ENCODE measurements around the gene NUDT4.
"Not testable (repeated sequence)": the region's sequence is repeated elsewhere in the genome, so short reads cannot be mapped to it uniquely, and the experiment has no call there.

Gene NUDT4

DNA sequence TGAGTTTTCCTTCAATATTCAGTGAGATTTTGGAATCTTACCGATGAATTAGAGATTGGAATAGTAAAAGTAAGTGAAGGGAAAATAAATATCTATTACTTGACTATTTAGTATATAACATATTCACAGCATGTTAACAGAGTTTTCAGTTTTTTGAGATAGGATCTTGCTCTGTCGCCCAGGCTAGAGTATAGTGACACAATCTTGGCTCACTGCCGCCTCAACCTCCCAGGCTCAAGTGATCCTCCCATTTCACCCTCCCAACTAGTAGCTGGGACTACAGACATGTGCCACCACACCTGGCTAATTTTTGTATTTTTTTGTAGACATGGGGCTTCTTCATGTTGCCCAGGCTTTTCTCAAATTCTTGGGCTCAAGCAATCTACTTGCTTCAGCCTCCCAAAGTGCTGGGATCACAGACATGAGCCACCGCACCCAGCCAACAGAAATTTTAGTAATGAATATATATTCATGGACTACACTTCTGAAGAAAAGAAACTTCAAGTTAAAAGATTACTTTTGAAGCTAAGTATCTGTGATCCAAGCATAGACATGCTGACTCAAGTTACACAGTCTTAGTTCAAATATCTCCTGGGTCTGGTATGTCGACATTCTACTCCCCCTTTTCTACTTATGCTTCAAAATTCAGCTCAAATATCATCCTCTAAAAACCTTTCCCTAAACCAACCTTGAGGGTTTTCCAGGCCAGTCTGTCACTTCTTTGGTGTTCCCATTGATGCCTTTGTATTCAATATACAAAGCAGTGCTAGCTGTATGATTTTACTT lies 50.2 kb downstream of the NUDT4 start:
- Histone ChIP-seq H3K9ac (ENCODE audit: insufficient read length) (no peak overlapping the region), H3K4me3 (no peak overlapping the region), H3K27ac (peak overlapping the region; percentile 70), H3K9me3 (ENCODE audit: low read depth, low read length) (no peaks in the 10 kb centered on the region), H3K36me3 (ENCODE audit: insufficient read depth, low read length) (peaks cover 5% of the 10 kb centered on the region; the same call in 1 of the 2 replicates)
- DNase-seq (ENCODE audit: low read depth, low spot score), result no peak
- TF ChIP-seq FOXP2 (optimal IDR thresholded peaks at IDR 0.05; ENCODE audit: control extremely low read depth, extremely low read length, insufficient read depth) (no peak), EZH2 (IDR thresholded peaks at IDR 0.05) (no peak), POLR2AphosphoS5 (IDR thresholded peaks at IDR 0.05; ENCODE audit: borderline replicate concordance, low read depth, low read length) (no peak)

DNA sequence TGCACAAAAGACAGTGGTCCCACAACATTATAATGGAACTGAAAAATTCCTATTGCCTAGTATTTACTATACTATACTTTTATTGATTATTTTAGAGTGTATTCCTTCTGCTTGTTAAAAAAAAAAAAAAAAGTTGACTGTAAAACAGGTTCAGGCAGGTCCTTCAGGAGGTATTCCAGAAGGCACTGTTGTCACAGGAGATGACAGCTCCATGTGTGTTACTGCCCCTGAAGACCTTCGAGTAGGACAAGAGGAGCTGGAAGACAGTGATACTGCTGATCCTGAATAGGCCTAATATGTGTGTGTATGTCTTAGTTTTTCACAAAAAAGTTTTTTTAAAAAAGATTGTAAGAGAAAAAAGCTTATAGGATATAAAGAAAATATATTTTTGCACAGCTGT lies 51.7 kb downstream of the NUDT4 start:
- no peak overlapping the region for H3K9ac ChIP-seq (ENCODE audit: insufficient read length)
- DNase-seq (ENCODE audit: low read depth, low spot score), result no peak
- TF ChIP-seq POLR2AphosphoS5 (IDR thresholded peaks at IDR 0.05; ENCODE audit: borderline replicate concordance, low read depth, low read length) (no peak), EZH2 (IDR thresholded peaks at IDR 0.05) (no peak), FOXP2 (optimal IDR thresholded peaks at IDR 0.05; ENCODE audit: control extremely low read depth, extremely low read length, insufficient read depth) (no peak)
- H3K36me3 ChIP-seq (ENCODE audit: insufficient read depth, low read length), result peaks cover 5% of the 10 kb centered on the region; the same call in 1 of the 2 replicates
- no peak overlapping the region for H3K4me3 ChIP-seq
- no peak overlapping the region for H3K27ac ChIP-seq
- H3K9me3 ChIP-seq (ENCODE audit: low read depth, low read length), result no peaks in the 10 kb centered on the region

DNA sequence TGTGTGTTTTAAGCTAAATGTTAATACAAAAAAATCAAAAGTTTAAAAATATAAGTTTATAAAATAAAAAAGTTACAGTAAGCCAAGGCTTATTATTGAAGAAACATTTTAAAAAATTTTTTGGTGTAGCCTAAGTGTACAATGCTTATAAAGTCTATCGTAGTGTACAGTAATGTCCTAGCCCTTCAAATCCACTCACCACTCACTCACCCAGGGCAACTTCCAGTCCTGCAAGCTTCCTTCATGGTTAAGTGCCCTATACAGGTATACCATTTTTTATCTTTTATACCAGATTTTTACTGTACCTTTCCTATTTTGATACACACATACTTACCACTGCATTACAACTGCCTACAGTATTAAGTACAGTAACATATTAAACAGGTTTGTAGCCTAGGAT lies 52.1 kb downstream of the NUDT4 start:
- Histone ChIP-seq H3K9me3 (ENCODE audit: low read depth, low read length) (no peaks in the 10 kb centered on the region), H3K9ac (ENCODE audit: insufficient read length) (no peak overlapping the region), H3K27ac (0 out of 2 replicates have a peak overlapping the region, but pooled peaks have one; percentile 10), H3K4me3 (no peak overlapping the region), H3K36me3 (ENCODE audit: insufficient read depth, low read length) (peaks cover 5% of the 10 kb centered on the region; the same call in 1 of the 2 replicates)
- no peak for DNase-seq (ENCODE audit: low read depth, low spot score)
- TF ChIP-seq FOXP2 (optimal IDR thresholded peaks at IDR 0.05; ENCODE audit: control extremely low read depth, extremely low read length, insufficient read depth) (no peak), POLR2AphosphoS5 (IDR thresholded peaks at IDR 0.05; ENCODE audit: borderline replicate concordance, low read depth, low read length) (no peak), EZH2 (IDR thresholded peaks at IDR 0.05) (no peak)

DNA sequence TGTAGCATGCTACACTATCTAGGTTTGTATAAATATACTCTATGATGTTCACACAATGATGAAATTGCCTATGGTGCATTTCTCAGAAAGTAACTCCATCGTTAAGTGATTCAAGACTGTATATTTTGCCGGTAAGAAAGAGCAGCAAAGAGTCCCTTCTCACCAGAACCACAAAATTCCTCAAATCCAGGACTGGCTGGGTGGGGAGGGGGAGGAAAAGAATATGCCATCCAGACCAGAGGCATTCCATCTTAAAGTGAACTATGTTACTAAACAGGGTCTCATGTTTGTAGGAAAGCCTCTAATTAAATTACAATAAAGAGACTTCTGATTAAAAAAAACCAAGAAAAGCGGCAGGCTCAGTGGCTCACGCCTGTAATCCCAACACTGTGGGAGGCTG lies 52.6 kb downstream of the NUDT4 start:
- Histone ChIP-seq H3K9me3 (ENCODE audit: low read depth, low read length) (no peaks in the 10 kb centered on the region), H3K36me3 (ENCODE audit: insufficient read depth, low read length) (peaks cover 5% of the 10 kb centered on the region; the same call in 1 of the 2 replicates), H3K9ac (ENCODE audit: insufficient read length) (no peak overlapping the region), H3K4me3 (no peak overlapping the region), H3K27ac (no peak overlapping the region)
- TF ChIP-seq POLR2AphosphoS5 (IDR thresholded peaks at IDR 0.05; ENCODE audit: borderline replicate concordance, low read depth, low read length), result no peak
- no peak for DNase-seq (ENCODE audit: low read depth, low spot score)

DNA sequence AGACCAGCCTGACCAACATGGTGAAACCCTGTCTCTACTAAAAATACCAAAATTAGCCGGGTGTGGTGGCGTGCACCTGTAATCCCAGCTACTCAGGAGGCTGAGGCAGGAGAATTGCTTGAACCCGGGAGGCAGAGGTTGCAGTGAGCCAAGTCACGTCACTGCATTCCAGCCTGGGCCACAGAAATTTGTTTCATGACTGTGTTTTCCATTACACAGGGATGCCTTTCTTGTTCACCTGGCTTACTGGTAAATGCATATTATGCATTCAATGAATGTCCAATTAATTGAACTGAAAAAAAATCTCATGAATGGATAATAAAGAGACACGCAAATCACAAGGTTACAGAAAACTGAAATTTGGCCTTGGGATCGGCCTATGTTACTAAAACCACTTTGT lies 54.3 kb downstream of the NUDT4 start:
- H3K9ac ChIP-seq (ENCODE audit: insufficient read length); DNase-seq (ENCODE audit: low read depth, low spot score); H3K9me3 ChIP-seq (ENCODE audit: low read depth, low read length); H3K27ac ChIP-seq; H3K36me3 ChIP-seq (ENCODE audit: insufficient read depth, low read length); H3K4me3 ChIP-seq: not testable (repeated sequence)

DNA sequence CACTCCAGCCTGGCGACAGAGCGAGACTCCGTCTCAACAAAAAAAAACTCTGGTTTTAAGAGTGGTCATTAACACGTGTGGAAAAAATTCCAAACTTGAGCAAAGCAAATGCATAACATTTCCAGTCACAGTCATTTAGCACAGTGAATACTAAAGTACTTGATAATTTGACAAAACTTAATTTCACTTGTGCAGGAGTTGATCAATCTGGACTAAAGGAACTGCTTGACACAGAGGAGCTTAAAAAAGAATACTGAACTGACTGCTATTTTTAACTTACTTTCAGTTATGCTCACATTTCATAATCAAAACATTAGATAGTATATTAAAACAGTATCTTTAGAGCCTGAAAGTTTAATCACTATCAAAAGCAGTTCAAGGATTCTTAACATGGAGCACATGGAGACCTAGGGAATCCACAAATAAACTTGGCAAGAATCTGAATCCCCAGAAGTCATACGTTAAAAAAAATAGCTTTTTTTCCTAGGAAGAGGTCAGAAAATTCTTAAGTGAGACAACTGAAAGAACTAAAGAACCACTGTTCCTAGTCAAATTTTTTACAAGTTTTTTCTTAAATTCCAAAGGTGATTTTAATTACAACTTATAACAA lies 56.6 kb downstream of the NUDT4 start:
- no peak for DNase-seq (ENCODE audit: low read depth, low spot score)
- Histone ChIP-seq H3K36me3 (ENCODE audit: insufficient read depth, low read length) (0 out of 2 replicates have a peak, but pooled peaks cover 3% of the 10 kb centered on the region), H3K9me3 (ENCODE audit: low read depth, low read length) (no peaks in the 10 kb centered on the region), H3K27ac (0 out of 2 replicates have a peak overlapping the region, but pooled peaks have one; percentile 51), H3K4me3 (no peak overlapping the region), H3K9ac (ENCODE audit: insufficient read length) (no peak overlapping the region)
- no peak for TF ChIP-seq POLR2AphosphoS5 (IDR thresholded peaks at IDR 0.05; ENCODE audit: borderline replicate concordance, low read depth, low read length)
- no peak for TF ChIP-seq FOXP2 (optimal IDR thresholded peaks at IDR 0.05; ENCODE audit: control extremely low read depth, extremely low read length, insufficient read depth)
- TF ChIP-seq EZH2 (IDR thresholded peaks at IDR 0.05), result no peak

GRCh38 chr12:93438266-93439050 lies 60.7 kb downstream of the NUDT4 start:
- H3K36me3 ChIP-seq (ENCODE audit: insufficient read depth, low read length), result 0 out of 2 replicates have a peak, but pooled peaks cover 3% of the 10 kb centered on the region
- no peak for TF ChIP-seq FOXP2 (optimal IDR thresholded peaks at IDR 0.05; ENCODE audit: control extremely low read depth, extremely low read length, insufficient read depth)
- TF ChIP-seq POLR2AphosphoS5 (IDR thresholded peaks at IDR 0.05; ENCODE audit: borderline replicate concordance, low read depth, low read length), result no peak
- no peak for TF ChIP-seq EZH2 (IDR thresholded peaks at IDR 0.05)
- H3K9ac ChIP-seq (ENCODE audit: insufficient read length), result no peak overlapping the region
- H3K27ac ChIP-seq, result no peak overlapping the region
- no peak for DNase-seq (ENCODE audit: low read depth, low spot score)
- no peaks in the 10 kb centered on the region for H3K9me3 ChIP-seq (ENCODE audit: low read depth, low read length)
- peak overlapping the region; percentile 0; the same call in 1 of the 2 replicates for H3K4me3 ChIP-seq
